LNCaP clone FGC (cell line): ENCODE data around the gene SMCO3.

Experiments used
- DNase-seq: peaks from one replicate; pipeline ENCODE4 v3.0.0-alpha.2; 2011; ENCODE audit warnings: low read depth
- H3K4me3 ChIP-seq: 2 replicates; pipeline ENCODE4 v1.5.1; 2011; ENCODE audit warnings: mild to moderate bottlenecking, low read depth, low read length, control low read depth
- TF ChIP-seq, protein P1 (sequence below): IDR thresholded peaks from 2 replicates; pipeline ENCODE4 v1.5.1; 2012; ENCODE audit warnings: mild to moderate bottlenecking; ENCODE audit not compliant: control insufficient read depth, insufficient read depth; ENCODE audit errors: extremely low read depth

Gene SMCO3

GRCh38 chr12:14802721-14803010 is 11.3 kb downstream of the SMCO3 start:
- DNase-seq: no peak
- TF ChIP-seq, protein P1, sequence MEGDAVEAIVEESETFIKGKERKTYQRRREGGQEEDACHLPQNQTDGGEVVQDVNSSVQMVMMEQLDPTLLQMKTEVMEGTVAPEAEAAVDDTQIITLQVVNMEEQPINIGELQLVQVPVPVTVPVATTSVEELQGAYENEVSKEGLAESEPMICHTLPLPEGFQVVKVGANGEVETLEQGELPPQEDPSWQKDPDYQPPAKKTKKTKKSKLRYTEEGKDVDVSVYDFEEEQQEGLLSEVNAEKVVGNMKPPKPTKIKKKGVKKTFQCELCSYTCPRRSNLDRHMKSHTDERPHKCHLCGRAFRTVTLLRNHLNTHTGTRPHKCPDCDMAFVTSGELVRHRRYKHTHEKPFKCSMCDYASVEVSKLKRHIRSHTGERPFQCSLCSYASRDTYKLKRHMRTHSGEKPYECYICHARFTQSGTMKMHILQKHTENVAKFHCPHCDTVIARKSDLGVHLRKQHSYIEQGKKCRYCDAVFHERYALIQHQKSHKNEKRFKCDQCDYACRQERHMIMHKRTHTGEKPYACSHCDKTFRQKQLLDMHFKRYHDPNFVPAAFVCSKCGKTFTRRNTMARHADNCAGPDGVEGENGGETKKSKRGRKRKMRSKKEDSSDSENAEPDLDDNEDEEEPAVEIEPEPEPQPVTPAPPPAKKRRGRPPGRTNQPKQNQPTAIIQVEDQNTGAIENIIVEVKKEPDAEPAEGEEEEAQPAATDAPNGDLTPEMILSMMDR: no peak
- H3K4me3 ChIP-seq: peak overlapping the region; percentile 92

- DNase-seq: no peak
- peak overlapping the region; percentile 92 for H3K4me3 ChIP-seq
- TF ChIP-seq, protein P1: no peak
These were observed 11.7 kb downstream of the SMCO3 start for GRCh38 chr12:14802247-14802646.

GRCh38 chr12:14795028-14795448 is 18.9 kb downstream of the SMCO3 start:
- no peak overlapping the region for H3K4me3 ChIP-seq
- TF ChIP-seq, protein P1: no peak
- DNase-seq: no peak

GRCh38 chr12:14785568-14785967 is 28.4 kb downstream of the SMCO3 start:
- DNase-seq: no peak
- no peak overlapping the region for H3K4me3 ChIP-seq
- TF ChIP-seq, protein P1: no peak

DNA sequence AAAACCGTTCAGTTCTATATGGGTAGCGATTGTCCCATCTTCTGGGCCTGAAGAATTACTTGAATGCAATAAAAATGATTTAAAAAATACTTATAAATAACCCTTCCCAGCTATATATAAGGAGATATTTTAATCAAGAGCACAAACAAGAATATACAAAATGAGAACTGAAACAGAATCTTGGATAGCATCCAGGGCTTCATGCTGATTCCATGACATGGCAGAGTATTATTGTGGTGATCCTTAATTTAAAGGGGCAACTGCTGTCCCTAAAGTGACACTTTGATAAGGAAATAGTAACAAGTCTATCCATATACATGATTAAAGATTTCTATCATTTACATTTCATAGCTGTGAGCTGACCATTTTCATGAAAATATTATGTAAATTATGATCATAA is 29.5 kb downstream of the SMCO3 start:
- TF ChIP-seq, protein P1: no peak
- no peak for DNase-seq
- no peak overlapping the region for H3K4me3 ChIP-seq

- TF ChIP-seq, protein P1: no peak
- no peak for DNase-seq
- H3K4me3 ChIP-seq: no peak overlapping the region
These were observed 31.2 kb downstream of the SMCO3 start for GRCh38 chr12:14782756-14783155.

DNA sequence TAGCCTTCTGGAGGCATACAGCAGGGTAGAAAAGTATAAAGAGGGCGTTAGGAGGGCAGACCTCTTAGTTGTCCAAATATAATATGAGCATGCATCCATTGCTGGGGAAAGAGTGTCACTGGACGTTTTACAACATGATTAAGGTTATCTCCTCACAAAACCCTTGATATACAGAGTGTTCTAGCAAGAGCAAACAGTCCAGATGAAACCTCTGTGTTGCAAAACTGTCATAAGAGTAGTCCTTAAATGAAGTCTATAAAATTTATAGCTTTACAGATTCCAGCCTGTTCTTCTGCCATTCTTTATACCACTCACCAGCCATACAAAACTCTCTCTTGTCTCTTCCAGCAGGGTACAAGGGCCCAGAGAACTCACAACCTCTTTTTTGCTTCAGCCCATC is 32.4 kb downstream of the SMCO3 start:
- DNase-seq: no peak
- TF ChIP-seq, protein P1: no peak
- no peak overlapping the region for H3K4me3 ChIP-seq
